MM.1S (cell line): ENCODE measurements around the gene PDK1.

ENCODE experiments used
- DNase-seq: peaks from one replicate; pipeline ENCODE4 v3.0.0-alpha.2; 2015
- H2AFZ ChIP-seq: fragments of 300-600 bp; sonication (generic); 2 replicates; pipeline ENCODE4 v1.6.0; 2016; ENCODE audit warnings: antibody characterized with exemption, low read length
- H3F3A ChIP-seq: fragments of 300-600 bp; sonication (generic); 2 replicates; pipeline ENCODE4 v1.6.1; 2016; ENCODE audit warnings: mild to moderate bottlenecking, antibody characterized with exemption, low read length, moderate library complexity, mixed read lengths; ENCODE audit not compliant: insufficient read depth
- H3K27ac ChIP-seq: fragments of 300-600 bp; sonication (generic); 2 replicates; pipeline ENCODE4 v1.5.1; 2016; ENCODE audit warnings: mild to moderate bottlenecking, low read length
- H3K27me3 ChIP-seq: fragments of 300-600 bp; sonication (generic); replicated peaks from 2 replicates; pipeline ENCODE4 v1.6.0; 2016; ENCODE audit warnings: low read length; ENCODE audit not compliant: insufficient read depth
- H3K36me3 ChIP-seq: fragments of 300-600 bp; sonication (generic); replicated peaks from 2 replicates; pipeline ENCODE4 v1.6.1; 2016; ENCODE audit warnings: mild to moderate bottlenecking, low read length, mixed read lengths; ENCODE audit not compliant: insufficient read depth
- H3K4me1 ChIP-seq: fragments of 300-600 bp; sonication (generic); 2 replicates; pipeline ENCODE4 v1.6.1; 2016; ENCODE audit warnings: low read length, mixed read lengths
- H3K4me2 ChIP-seq: fragments of 300-600 bp; sonication (generic); 2 replicates; pipeline ENCODE4 v1.6.0; 2016; ENCODE audit warnings: low read depth, low read length
- H3K4me3 ChIP-seq: fragments of 300-600 bp; sonication (generic); 2 replicates; pipeline ENCODE4 v1.5.1; 2016; ENCODE audit warnings: low read length, mixed read lengths
- H3K79me2 ChIP-seq: fragments of 300-600 bp; sonication (generic); 2 replicates; pipeline ENCODE4 v1.6.1; 2016; ENCODE audit warnings: mixed run types, low read length, mixed read lengths
- H3K9ac ChIP-seq: fragments of 300-600 bp; sonication (generic); 2 replicates; pipeline ENCODE4 v1.6.1; 2016; ENCODE audit warnings: low read length, mixed read lengths
- H3K9me2 ChIP-seq: fragments of 300-600 bp; sonication (generic); replicated peaks from 2 replicates; pipeline ENCODE4 v1.6.1; 2016; ENCODE audit warnings: mild to moderate bottlenecking, low read length, mixed read lengths; ENCODE audit not compliant: insufficient read depth
- H3K9me3 ChIP-seq: fragments of 300-600 bp; sonication (generic); replicated peaks from 2 replicates; pipeline ENCODE4 v1.6.1; 2016; ENCODE audit warnings: mild to moderate bottlenecking, low read length, mixed read lengths; ENCODE audit not compliant: insufficient read depth
- H4K20me1 ChIP-seq: fragments of 300-600 bp; sonication (generic); 2 replicates; pipeline ENCODE4 v1.6.1; 2016; ENCODE audit warnings: mild to moderate bottlenecking, low read length, moderate library complexity, mixed read lengths; ENCODE audit not compliant: insufficient read depth
- CTCF ChIP-seq: fragments of 300-600 bp; sonication (generic); IDR thresholded peaks from 2 replicates; pipeline ENCODE4 v1.5.1; 2016; ENCODE audit warnings: antibody characterized with exemption, low read length, mixed read lengths
- EZH2 ChIP-seq: fragments of 300-600 bp; sonication (generic); optimal IDR thresholded peaks from 2 replicates; pipeline ENCODE3; 2017; ENCODE audit warnings: low read depth, mild to moderate bottlenecking, antibody characterized with exemption, low read length, mixed read lengths
- EZH2phosphoT487 ChIP-seq: fragments of 300-600 bp; sonication (generic); IDR thresholded peaks from 2 replicates; pipeline ENCODE4 v1.6.1; 2018; ENCODE audit warnings: antibody characterized with exemption, low read length

Gene PDK1

DNA sequence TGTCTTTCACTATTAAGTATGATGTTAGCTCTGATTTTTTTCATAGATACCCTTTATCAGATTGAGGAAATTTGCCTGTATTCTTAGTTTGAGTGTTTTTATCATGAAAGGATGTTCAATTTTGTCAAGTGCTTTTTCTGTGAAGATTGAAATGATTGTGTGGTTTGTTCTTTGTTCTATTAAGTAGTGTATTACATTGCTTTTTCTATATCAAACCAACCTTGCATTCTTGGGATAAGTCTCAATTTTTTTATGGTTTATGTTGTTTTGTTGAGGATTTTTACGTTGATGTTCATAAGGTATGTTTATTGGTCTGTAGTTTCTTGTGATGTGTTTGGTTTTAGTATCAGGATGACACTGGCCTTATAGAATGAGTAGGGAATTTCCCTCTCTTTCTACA is 19.1 kb downstream of the PDK1 start:
- no peak overlapping the region for H3K27ac ChIP-seq
- H3K9ac ChIP-seq = no peak overlapping the region
- peaks cover 54% of the 10 kb centered on the region for H3K36me3 ChIP-seq

GRCh38 chr2:172578054-172578453 is 22.2 kb downstream of the PDK1 start:
- Histone ChIP-seq H3K4me2 (0 out of 2 replicates have a peak overlapping the region, but pooled peaks have one; percentile 30), H3K4me3 (no peak overlapping the region), H4K20me1 (no peaks in the 10 kb centered on the region), H3K36me3 (peaks cover 47% of the 10 kb centered on the region), H3K27ac (no peak overlapping the region), H3K27me3 (no peaks in the 10 kb centered on the region), H3F3A (peaks cover 55% of the 10 kb centered on the region), H3K9me3 (no peaks in the 10 kb centered on the region), H3K79me2 (peaks cover 98% of the 10 kb centered on the region), H3K9ac (no peak overlapping the region), H3K4me1 (peaks cover 58% of the 10 kb centered on the region), H3K9me2 (no peaks in the 10 kb centered on the region), H2AFZ (no peak overlapping the region)
- TF ChIP-seq CTCF (no peak), EZH2 (no peak), EZH2phosphoT487 (no peak)
- no peak for DNase-seq

More for the DNA sequence above, 19.1 kb downstream of the PDK1 start:
- Histone ChIP-seq H3K27me3 (no peaks in the 10 kb centered on the region), H4K20me1 (no peaks in the 10 kb centered on the region), H3F3A (peaks cover 43% of the 10 kb centered on the region), H3K4me3 (no peak overlapping the region), H3K4me1 (peaks cover 31% of the 10 kb centered on the region), H3K79me2 (peaks cover 95% of the 10 kb centered on the region), H3K9me2 (no peaks in the 10 kb centered on the region), H3K9me3 (no peaks in the 10 kb centered on the region), H2AFZ (no peak overlapping the region), H3K4me2 (no peak overlapping the region)
- TF ChIP-seq CTCF = no peak
- no peak for TF ChIP-seq EZH2
- TF ChIP-seq EZH2phosphoT487 = no peak
- no peak for DNase-seq

GRCh38 chr2:172578860-172579512 is 23.1 kb downstream of the PDK1 start:
- Histone ChIP-seq H2AFZ (no peak overlapping the region), H3K9me3 (no peaks in the 10 kb centered on the region), H4K20me1 (no peaks in the 10 kb centered on the region), H3K4me2 (peak overlapping the region; percentile 30; the same call in 1 of the 2 replicates), H3F3A (peaks cover 55% of the 10 kb centered on the region), H3K9ac (no peak overlapping the region), H3K36me3 (peaks cover 40% of the 10 kb centered on the region), H3K4me1 (peaks cover 58% of the 10 kb centered on the region), H3K27ac (peak overlapping the region; percentile 41; the same call in 1 of the 2 replicates), H3K9me2 (no peaks in the 10 kb centered on the region), H3K4me3 (no peak overlapping the region), H3K79me2 (peaks cover 97% of the 10 kb centered on the region), H3K27me3 (no peaks in the 10 kb centered on the region)
- TF ChIP-seq CTCF (no peak), EZH2 (no peak), EZH2phosphoT487 (no peak)
- DNase-seq = peak; percentile 36
